NOMO-1 (cell line): ENCODE results near the gene NME8.

Experiments
- DNase-seq, 2 experiments: peaks; one replicate each; lab custom pipeline; 2025; ENCODE audit not compliant: unreplicated experiment in 2 of 2; lab: John Stamatoyannopoulos, UW

The NME8 gene

GRCh38 chr7:37899712-37900247 lies 51.4 kb downstream of the NME8 start:
- no peak for DNase-seq

GRCh38 chr7:37901236-37901827 lies 52.9 kb downstream of the NME8 start:
- DNase-seq, result peak; percentile 0 to 34

DNA sequence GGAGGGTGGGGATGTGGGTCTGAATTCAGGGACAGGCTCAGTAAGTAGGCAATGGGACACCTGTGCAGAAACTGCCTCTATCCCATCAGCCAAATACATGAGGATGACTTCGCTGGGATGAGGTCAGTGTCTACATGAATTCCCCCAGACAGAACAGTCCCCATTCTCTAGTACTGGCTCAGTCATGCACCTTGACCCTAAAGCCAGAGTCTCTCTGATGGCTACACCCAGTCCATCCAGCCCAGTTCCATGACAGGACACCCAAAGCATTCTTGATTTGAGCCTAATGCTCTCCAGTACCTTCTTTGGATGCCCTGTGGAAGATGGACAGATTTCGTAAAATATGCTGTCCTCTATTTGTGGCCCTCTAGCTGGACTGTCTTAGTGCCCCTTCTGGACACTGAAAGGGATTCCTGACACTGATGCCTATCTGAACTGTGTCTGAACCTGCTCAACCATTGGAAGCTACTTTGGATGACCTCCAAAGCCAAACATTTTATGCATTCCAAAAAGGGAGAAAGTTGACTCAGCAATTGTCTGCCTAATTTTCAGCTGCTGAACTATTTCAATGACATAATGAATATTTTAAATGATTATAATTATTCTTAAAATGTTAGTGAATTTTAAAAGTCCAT lies 53.6 kb downstream of the NME8 start:
- no peak for DNase-seq

DNA sequence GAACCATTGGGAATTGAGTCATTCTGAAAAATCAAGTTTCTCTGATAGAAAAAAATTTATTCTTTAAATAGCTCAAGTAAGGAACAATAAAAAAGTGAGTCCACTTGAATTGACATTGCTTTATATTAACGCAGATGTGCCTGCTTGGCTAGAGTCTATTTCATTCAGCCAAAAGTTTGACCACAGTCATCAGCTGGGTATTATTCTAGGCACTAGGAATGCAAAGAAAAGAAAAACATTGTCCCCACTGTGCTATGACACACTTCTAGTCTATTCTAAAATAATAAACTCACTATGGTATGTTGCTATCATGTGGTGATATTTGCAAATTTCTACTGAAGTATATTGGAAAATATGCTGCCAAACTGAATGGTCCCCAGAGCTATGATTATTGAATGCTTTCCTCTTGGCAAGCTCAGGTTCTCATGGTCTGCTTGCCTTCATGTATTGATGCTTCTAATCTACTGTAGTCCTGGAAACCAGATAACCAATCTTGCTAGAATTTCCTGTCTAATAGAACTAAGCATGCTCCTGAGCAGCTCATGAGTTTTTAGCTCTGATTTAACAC lies 59.9 kb downstream of the NME8 start:
- DNase-seq, result no peak

DNA sequence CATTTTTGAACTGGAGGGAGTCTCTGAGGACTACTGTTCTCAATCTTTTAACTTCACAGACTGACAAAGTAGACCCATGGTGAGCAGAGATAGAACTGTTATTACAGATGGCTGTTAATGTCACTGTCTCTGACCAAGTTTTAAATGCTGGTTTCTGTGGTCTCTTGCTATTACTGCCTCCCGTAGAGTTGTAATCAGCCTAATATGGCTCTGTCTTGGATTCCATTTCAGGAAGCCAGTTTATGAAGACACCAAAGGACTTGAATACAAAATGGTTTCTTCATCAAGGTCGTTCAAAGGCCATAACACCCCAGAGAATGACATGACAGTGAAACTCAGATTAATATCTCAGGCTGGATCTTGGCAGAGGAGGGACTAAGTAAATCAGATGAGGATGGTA lies 64.4 kb downstream of the NME8 start:
- DNase-seq, result no peak

DNA sequence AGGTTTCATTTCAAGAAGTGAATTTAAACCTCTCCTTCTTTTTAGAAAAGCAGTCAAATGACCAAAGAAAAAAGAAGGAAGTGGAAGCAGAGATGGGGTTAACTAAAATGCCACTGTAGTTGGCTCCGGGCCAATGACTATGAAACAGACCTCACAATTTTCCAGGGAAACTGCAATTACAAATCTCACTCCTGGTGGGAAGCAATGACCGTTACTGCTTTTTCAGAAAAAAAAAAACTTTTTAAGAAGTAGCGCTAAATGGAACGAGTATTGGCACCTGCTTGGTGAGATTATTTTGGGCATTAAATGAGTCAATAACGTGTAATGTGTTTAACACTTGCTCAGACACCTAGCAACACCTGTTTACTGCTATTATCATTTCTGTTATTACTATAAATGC lies 67.0 kb downstream of the NME8 start:
- peak; percentile 35 to 60 for DNase-seq

DNA sequence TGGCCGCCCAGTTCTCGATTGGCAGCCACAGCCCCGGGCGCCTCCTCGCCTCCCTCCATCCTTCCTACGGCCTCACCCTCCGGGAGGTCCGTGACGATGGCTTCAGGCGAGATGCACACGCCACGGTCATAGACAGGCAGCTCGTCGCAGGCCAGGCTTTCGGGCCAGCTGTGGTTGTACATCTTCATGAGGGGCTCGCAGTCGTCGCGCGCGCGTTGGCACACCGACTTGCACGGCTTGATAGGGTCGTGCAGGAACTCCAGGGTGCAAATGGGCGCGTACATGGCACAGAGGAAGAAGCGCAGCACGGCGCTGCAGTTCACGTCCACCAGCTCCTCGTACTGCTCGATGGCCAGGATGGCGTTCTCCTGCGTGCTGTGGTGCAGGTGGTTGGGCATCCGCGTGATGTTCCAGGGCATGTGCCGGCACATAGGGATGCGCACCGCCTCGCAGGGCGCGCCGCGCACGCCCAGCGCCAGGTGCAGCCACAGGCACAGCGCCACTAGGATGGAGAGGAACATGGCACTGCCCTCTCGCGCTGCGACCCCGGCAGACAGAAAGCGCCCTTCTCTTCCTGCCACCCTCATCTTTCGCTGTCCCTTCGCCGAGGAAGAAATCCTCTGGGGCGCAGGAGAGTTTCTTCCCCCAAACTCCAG lies 67.7 kb downstream of the NME8 start:
- DNase-seq, result peak; percentile 16 to 18

DNA sequence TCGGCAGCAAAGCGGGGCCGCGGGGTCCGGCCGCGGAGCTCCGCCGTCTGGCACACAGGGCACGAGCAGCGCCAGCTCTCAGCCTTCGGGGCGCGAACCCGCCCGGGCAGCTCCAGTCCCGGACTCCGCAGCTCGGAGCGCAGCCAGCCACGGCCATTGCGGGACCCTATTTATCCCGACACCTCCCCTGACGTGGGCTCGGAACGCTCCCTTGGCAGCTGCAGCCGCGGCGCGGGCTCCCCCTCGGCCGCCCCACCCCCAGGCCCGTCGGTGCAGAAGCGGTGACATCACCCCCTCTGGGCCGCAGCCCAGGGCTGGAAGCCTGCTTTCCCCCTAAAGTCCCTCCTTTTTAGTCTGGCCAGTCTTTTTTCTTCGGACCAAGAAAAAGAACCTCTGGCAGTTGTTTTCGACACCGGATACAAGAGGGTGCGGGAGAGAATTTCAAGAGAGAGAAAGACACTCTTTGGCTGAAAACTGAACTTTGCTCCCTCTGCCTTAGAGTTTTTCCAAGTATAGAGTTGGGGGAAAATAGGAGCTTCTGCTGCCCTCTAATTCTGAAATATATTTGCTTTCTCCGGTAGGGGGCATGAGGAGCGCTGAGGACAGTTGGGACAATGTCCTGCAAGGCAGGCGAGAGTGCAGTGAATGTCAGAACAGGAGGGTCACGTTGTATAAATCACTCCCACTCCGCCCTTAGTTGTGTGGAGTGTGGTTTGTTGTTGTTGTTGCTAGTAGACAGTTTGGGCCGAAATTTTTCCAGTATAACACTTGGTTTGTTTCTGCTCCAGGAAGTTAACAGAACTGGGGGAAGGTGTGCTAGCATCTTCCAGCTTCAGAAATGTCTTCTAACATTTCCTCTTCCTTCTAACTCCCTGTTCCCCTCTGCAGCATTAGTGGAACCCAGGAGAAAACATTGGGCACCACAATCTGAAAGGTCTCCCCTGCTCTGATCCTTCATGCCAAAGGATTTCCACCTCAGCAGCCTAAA lies 68.6 kb downstream of the NME8 start, which contains the start of gene SFRP4:
Gene SFRP4, minus strand, starts transcription at position 145 of the 988 bp plus-strand sequence. CDS start 280 bp downstream, outside the sequence.
- peak; percentile 13 to 28 for DNase-seq

DNA sequence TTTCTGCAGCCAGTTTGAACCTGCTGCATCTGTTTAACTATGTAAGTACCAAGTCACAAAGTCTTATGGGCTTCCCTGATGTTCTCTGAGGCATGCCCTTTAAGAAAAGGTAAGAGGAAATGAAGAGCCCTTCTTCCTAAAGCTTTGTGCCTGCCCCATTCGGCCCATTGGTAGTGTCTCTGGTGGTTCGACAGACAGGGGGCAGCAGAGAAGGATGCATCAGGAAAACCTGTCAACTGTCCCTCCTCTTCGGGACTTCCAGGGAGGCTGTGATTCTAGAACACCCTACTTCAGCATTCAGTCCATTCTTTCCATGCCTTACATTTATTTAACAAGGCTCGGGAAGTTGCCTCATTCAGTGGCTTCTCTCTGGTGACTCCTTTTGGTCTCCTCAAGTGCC lies 70.1 kb downstream of the NME8 start:
- no peak for DNase-seq

DNA sequence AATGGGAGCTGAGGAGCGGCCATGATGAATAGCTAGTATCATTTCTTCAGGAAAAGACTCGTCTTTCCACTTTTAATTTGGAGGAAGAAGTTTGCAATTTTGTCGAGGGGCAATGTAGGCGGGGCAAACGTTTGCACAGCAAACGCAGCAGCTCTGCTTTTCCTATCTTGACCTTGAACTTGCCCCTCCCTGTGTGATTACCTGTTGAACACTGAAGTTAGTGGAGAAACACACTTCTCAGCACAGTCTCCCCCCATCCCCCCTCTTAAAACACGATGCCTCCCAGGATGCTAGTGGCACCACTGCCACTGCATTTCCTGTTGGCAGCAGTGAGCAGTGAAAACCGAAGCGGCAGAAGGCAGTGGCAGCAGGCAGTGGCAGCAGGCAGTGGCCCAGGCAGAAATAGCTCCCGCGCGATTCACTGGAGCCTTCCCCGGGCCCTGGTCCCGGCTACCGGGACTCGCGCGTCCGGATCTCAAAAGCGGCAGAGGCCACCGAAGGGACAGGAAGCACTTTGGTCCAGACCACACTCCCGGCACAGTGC lies 72.0 kb downstream of the NME8 start, which contains the start of gene EPDR1:
Gene EPDR1, plus strand, starts transcription at position 336 of the 544 bp plus-strand sequence. CDS start 300 bp downstream, outside the sequence.
- DNase-seq, result peak; percentile 60 to 62

- DNase-seq, result peak; percentile 10 to 49
Observed at GRCh38 chr7:37920849-37921805, 72.7 kb downstream of the NME8 start.

DNA sequence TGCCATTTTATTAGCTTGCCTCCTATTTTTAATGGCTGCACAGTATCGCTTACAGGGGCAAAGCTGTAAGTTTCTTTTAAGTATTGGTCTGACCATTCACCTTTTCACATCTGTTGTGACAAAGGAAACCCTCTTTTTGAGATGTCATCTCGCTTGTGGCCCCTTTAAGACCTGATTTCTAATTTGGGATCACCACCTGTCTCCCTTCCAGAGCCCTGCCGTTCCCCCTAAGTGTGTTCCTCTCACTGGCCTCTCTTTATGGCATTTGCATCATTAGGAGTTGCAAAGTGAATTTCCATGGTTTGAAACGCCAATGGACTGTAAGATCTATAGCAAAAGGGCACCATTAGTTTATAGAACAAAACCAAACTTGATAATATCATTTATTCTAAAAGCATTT lies 73.5 kb downstream of the NME8 start:
- no peak for DNase-seq

- DNase-seq, result no peak
Observed at GRCh38 chr7:37923996-37924395, 75.6 kb downstream of the NME8 start.

GRCh38 chr7:37924491-37925041 lies 76.2 kb downstream of the NME8 start:
- DNase-seq, result no peak

- DNase-seq, result no peak
Observed at GRCh38 chr7:37925620-37926019, 77.2 kb downstream of the NME8 start.

DNA sequence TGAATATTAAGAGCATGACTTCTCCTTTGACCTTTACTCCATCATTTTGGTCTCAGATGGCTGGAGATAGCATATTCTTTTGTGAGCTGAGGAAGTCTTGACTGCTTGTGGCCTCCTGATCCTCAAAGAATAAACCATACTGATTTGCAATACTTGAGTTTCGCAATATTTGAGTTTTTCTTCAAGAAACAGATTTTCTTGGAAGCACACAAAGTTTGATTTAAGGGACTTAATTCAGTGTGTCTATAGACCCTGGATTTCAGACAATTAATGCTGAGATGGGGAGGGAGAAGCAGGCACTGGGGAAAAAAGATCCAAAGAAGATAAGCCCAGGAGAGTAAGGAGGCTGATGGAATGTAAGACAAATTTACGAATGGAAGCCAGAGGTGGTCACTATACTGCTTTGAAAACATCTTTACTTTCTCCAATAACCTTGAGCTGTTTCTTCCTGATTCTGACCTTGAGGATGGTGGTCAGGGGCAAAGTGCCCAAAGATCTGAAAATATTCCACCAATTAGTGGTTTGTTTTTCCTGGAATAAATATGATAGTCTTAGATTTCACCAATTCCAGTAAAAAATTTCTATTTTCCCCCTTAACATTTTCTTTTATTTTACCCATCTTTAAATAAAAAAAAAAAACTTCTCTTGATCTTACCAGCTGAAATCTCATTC lies 79.5 kb downstream of the NME8 start:
- peak in 1 of 2 experiments; percentile 22 for DNase-seq

DNA sequence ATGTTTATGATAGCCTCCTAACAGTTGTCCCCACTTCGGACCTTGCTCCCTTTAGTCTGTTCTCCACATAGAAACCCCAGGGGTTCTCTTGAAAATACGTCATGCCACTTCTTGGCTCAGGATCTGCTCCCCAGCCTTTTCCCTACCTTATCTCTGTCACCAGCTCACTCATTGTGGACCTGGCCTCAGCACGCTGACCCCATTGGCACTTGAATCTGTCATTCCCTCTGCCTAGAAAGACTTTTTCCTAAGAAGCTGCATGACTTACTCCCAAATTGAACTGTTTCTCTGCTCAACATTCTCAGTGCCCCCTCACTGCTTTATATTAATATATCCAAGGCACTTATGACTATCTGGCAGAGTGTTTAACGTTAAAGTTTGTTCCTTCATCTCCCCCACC lies 80.5 kb downstream of the NME8 start:
- no peak for DNase-seq
